Amygdala (tissue), 56 donors: ENCODE data around the gene HRH1.
"Not testable (repeated sequence)": the region's sequence is repeated elsewhere in the genome, so short reads cannot be mapped to it uniquely, and the experiment has no call there.

Experiments used
- DNase-seq, 56 donors: peaks; one replicate each; lab custom pipeline; 2025; lab: John Stamatoyannopoulos, UW

The HRH1 gene

GRCh38 chr3:11236588-11237461, 82.5 kb downstream of the HRH1 start:
- DNase-seq = peak in 16 of 56 donors; percentile 1 to 46 (median 5)

- no peak for DNase-seq
These were observed 83.8 kb downstream of the HRH1 start for GRCh38 chr3:11238060-11238459.

- DNase-seq = no peak
These were observed 84.6 kb downstream of the HRH1 start for GRCh38 chr3:11238880-11239279.

- DNase-seq = no peak
These were observed 85.5 kb downstream of the HRH1 start for GRCh38 chr3:11239796-11240195.

GRCh38 chr3:11240496-11240895, 86.2 kb downstream of the HRH1 start:
- no peak for DNase-seq

GRCh38 chr3:11244121-11244677, 89.9 kb downstream of the HRH1 start:
- no peak for DNase-seq

GRCh38 chr3:11245276-11245675, 91.0 kb downstream of the HRH1 start:
- no peak for DNase-seq

- no peak for DNase-seq
These were observed 91.8 kb downstream of the HRH1 start for GRCh38 chr3:11245827-11246662.

- DNase-seq = no peak
These were observed 92.3 kb downstream of the HRH1 start for GRCh38 chr3:11246663-11246970.

GRCh38 chr3:11247362-11247761, 93.1 kb downstream of the HRH1 start:
- no peak for DNase-seq

GRCh38 chr3:11248596-11248995, 94.3 kb downstream of the HRH1 start:
- no peak for DNase-seq

- DNase-seq = no peak
These were observed 96.9 kb downstream of the HRH1 start for GRCh38 chr3:11250902-11251806.

GRCh38 chr3:11251807-11252176, 97.5 kb downstream of the HRH1 start:
- DNase-seq = no peak

GRCh38 chr3:11254876-11255275, 100.6 kb downstream of the HRH1 start:
- no peak for DNase-seq

- DNase-seq = not testable (repeated sequence)
These were observed 101.2 kb downstream of the HRH1 start for GRCh38 chr3:11255537-11255936.

GRCh38 chr3:11258958-11259357, 104.7 kb downstream of the HRH1 start:
- no peak for DNase-seq

- no peak for DNase-seq
These were observed 106.2 kb downstream of the HRH1 start for GRCh38 chr3:11260460-11260859.

- no peak for DNase-seq
These were observed 114.7 kb downstream of the HRH1 start for GRCh38 chr3:11269007-11269406.

GRCh38 chr3:11271986-11272904, 118.0 kb downstream of the HRH1 start, which contains the start of gene ATG7:
Gene ATG7 (plus strand): TSS chr3:11272397. CDS start chr3:11298696, 26,299 bp downstream.
- DNase-seq = peak; percentile 76 to 98 (median 92)
